Activated CD4-positive, alpha-beta T cell treated with anti-CD3 and anti-CD28 coated beads for 48 hours (primary cell): Measurements from ENCODE around the gene WLS.

Experiments used
- DNase-seq: peaks from one replicate; pipeline ENCODE4 v3.0.0-alpha.2; 2020

Gene WLS

GRCh38 chr1:68128157-68128556, 104.2 kb downstream of the WLS start:
- DNase-seq: no peak

DNA sequence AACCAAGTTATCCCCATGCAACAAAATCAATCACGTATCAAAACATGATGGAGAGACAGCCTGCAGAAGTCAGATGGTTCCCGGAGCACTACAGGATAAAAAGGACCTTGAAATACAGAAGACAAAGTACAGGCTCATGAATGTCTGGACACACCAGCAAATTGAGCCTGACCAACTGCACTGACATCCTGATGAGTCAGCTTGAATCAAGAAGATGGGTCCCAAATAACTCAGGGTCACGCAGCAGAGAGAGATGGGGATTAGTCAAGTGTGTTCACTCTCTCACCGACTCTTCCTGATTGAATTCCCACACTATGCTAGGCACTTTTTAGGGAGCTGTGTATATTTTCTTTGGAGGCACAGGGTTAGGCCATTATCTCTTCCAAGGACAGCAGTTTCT, 110.8 kb downstream of the WLS start:
- no peak for DNase-seq

DNA sequence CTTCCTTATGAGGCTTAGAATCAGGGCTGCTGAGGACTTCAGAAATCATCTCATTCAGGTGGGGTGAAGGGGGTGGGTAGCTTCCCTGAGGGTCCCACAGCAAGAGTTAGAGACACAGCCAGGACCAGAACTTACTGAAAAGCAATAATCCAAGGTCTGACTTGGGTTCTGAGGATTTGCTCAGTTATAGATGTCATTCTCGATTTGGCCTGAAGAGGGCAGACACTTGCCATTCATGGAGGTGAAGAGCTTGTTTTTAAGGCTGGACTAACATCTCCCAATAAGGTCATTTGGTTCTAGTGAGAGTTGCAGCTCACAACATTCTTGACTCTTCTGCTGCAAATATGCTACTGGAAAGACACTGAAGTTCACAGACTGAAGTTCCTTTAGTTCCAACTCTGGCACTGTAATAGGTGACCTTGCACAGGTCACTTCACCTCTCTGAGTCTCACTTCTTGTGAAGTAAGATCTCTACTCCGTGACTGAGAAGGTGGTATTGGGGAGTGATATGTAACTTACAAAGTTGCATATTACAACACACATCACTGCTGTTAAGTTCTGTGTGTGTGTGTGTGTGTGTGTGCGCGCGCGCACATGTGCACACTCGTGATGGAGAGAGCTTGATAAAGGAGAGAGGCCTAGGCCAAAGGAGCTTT, 112.1 kb downstream of the WLS start:
- peak; percentile 41 for DNase-seq

GRCh38 chr1:68119445-68119844, 112.9 kb downstream of the WLS start:
- no peak for DNase-seq

- no peak for DNase-seq
These were observed 114.9 kb downstream of the WLS start for GRCh38 chr1:68117416-68117815.

GRCh38 chr1:68116643-68117235, 115.6 kb downstream of the WLS start:
- peak; percentile 57 for DNase-seq

DNA sequence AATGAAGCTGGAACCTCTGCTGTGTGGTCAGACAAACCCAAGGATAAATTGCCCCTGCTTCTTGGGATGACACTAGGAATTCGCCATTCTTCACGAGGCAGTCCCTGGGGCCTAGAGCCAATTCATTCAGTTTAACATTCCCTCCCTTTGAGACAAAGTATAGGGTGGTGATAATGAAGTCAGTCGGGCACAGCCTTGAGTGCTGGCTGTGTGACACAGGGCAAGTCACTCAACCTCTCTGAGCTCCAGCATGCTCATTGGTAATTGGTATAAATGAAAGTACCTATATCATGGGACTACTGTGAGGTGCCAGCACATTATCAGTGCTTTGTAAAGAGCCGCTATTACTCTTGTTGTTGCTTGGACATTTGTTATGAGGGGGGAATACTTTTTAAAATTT, 117.0 kb downstream of the WLS start:
- DNase-seq: no peak

GRCh38 chr1:68113966-68114365, 118.4 kb downstream of the WLS start:
- DNase-seq: no peak

DNA sequence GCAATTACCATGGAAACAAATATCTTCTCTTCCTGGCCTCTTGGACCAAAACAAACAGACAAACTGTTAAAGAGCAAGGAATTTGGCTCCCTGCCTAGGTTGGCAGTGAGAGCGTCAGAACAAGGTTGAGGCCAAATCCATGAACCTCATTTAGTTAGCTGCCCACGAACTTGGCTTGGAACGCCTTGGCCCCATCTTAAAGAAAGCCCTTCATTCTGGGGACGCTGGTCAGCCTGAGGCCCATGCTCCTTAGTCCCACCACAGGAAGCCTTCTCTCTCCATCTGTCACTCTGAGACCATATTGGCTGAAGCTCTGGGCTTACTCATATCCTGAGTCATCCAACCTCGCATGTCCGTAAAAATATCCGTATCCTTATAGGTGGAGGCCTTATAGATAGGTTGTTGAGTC, 119.5 kb downstream of the WLS start:
- DNase-seq: no peak

DNA sequence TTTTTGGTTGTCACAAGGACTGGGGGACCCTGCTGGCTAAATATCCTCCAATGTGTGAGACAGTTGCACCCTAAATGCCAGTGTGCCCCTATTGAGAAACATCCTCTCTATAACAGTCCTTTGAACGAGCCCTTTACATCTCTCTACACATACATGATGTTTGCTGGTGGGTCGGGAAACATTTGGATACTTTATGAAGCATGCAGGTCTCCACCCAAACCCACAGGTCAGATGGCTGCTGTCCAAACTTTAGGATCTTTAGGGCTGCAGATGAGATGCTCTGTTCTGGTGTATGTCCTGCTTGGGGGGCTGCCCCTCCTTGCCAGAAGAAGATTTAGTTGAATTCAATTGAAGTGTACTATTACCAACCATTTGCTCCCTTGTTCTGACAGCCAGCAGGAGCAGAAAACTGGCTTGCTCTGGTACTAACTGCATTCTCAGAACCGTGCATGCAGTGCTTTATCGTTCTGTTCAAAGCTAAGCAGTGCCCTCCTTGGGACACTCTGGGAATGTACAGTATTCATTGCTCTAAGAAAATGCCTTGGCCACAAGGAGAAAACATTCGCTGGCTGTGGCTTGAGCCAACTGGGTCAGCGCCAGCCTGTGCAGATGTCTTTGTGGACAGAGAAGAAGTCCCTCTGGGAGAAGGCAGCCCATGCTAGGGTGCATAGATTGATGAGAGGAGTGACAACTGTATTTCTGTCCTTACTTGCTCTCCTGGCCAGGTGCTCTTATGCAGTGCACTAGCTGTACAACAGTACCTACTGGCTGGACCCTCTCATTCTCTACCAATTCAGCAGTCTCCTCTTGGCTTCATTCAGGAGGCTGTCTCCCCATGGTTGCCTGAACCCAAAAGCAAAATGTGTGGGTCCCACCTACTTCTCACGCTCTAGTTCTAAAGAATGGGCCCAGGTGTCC, 120.5 kb downstream of the WLS start:
- no peak for DNase-seq

- no peak for DNase-seq
These were observed 124.6 kb downstream of the WLS start for GRCh38 chr1:68107771-68108170.

- DNase-seq: no peak
These were observed 128.3 kb downstream of the WLS start for GRCh38 chr1:68103884-68104554.

GRCh38 chr1:68103011-68103545, 129.2 kb downstream of the WLS start:
- no peak for DNase-seq

DNA sequence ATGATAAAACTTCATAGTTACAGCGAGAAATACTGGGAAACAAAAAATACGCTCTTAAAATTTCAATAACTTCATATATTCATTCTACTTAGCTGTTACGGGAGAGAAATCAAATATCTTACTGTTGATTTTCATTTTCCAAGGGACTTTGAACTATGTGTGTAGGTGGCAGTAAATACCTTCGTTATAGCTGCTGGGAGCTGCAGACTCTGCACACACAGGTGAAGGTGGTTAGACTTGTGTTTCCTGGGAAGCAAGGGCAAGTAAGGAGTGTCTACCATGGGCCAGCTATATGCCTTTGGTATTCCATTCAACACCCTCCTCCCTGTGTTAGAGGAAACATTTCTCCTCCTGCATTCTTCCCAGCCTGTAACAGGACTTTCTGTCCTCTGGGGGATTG, 130.5 kb downstream of the WLS start:
- DNase-seq: no peak

DNA sequence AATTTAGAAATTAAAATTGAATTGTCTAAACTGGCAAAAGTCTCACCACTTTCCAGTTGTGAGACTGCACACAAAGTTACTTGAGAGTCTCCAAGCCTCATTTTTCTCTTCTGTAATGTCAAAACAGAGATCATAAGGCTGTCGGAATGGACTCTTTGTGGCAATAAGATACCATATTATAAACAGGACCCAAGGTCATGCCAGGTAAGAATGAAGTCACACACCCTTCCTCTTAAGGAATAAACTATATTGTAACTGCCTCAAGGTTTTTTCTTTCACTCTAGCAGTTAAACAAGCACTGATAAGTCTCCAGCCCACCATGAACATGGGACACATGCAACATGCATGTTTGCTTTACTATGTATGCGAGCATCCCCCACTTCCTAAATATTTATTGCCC, 131.8 kb downstream of the WLS start:
- no peak for DNase-seq

DNA sequence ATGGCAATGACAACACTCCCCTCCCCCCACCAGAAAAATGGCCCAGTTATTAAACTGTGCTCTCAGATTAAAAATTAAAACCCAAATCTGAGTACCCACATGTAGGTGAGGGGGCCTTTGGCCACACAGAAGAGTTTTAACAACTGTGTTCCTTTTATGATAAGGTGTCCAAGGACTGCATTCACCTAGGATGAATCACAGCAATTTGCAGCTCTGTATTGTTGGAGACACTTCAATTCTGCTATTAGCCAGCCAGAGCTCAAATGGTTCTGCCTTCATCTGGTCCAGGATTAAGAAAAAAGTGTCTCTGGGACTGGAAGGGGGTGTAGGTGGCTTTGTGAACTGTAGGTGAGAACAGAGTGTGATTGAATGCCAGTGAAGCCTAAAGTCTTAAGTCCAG, 138.6 kb downstream of the WLS start:
- no peak for DNase-seq

GRCh38 chr1:68087184-68087583, 145.1 kb downstream of the WLS start:
- DNase-seq: no peak

- DNase-seq: no peak
These were observed 146.6 kb downstream of the WLS start for GRCh38 chr1:68085752-68086151.

DNA sequence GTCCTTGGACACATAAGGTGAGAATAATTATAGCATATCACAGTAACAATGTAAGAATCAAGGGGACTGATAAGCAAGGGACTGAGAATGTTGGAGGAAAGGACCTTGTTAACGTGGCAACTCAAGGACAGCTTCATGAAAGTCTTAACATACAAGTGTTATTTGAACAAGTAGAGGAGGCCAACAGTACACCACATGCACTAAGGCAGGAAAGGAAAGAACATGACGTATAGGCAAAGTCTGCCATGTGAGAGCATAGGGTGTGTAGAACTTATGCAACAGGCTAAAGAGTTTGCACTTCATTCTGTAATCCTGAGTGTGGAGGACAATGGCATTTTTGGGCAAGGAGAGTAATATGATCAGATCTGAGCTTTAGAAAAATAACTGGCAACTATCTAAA, 148.6 kb downstream of the WLS start:
- DNase-seq: no peak

DNA sequence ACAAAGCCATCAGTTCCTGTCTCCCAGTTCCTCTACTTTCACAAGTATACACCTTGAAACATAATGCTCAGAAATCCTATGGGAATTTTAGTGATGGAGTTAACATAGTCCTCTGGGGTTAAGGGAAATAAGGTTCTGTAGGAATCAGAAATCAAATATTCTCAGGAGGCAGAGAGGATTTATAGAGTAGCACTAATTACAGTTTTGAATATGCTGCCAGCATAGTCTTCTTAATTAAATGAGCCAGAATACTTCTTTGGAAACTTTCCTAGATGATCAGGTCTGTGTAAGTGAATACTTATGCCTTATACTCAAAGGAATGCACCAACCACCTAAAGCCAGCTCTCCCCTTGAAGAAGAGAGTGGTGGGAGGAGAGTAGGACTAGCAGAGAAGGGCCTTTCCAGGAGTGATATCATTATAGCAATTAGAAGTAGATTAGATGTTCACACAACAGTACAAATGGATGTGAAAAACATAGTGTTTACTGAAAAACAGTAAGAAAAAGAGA, 150.5 kb downstream of the WLS start:
- DNase-seq: no peak

DNA sequence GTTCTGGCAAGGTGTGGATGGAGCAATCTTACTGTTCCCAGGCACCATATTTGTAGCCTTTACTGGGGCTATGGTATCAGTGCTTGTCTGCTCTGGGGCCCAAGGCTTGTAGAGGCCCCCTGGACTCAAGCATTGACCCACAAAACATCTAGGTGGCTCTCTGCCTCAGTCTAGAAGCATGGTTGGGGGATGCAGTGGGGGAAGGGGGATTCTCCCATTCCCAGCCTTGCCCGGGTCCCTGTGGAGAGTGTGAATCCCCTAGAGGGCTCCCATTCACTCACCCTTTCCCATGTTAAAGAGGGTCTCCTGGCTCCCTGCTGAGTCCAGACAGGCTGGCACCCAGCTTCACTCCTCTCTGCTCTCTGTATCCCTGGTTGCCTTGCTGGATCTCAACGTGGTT, 153.7 kb downstream of the WLS start:
- no peak for DNase-seq
